K562 (cell line): ENCODE data around the gene MACROD2. TPM values are rescaled to one million over a fixed set of nuclear protein-coding genes. Genes with fewer than 3 reads are reported as not detected.

Source experiments
- ATAC-seq: fragments of 200-7000 bp; cut with Tn5 transposase; 3 replicates; pipeline ENCODE4 v1.9.1; 2020; ENCODE audit warnings: moderate library complexity
- BruUV-seq: library from RNA; stranded (reverse); fragments of 400-500 nt; replicated peaks from 2 replicates; lab custom pipeline; 2021; lab: Mats Ljungman, UMichigan
- CTCF ChIA-PET: fragments of 300-600 bp; formaldehyde crosslinking; extraction: SDS; loops from one replicate; lab custom pipeline; 2021; ENCODE audit warnings: low intra/inter-chr PET ratio; lab: Yijun Ruan, JAX
- POLR2A ChIA-PET: fragments of 300-600, 350-650 bp; sonication (Branson Sonifier 250); formaldehyde crosslinking; extraction: SDS; loops from one replicate; lab custom pipeline; 2021; ENCODE audit warnings: antibody characterized with exemption, inconsistent platforms; lab: Yijun Ruan, JAX
- DNase-seq, 4 experiments: peaks; one replicate each; pipeline versions ENCODE4 v3.0.0 to v3.0.0-alpha.2; 2011 to 2018; ENCODE audit warnings: low spot score in 3 of 4, mixed read lengths in 3 of 4; ENCODE audit errors: extremely low read depth in 1 of 4
- FAIRE-seq: peaks from 2 replicates; lab custom pipeline; 2011; peaks lifted over from hg19 to GRCh38; lab: Jason Lieb, UNC
- H2AFZ ChIP-seq: 2 replicates; pipeline ENCODE4 v1.6.0; 2011; ENCODE audit warnings: low read depth, low read length, control low read depth, inconsistent platforms
- H3K27ac ChIP-seq: fragments of 200-600 bp; 3 replicates; pipeline ENCODE4 v1.8.0; 2011; ENCODE audit warnings: low read depth, mild to moderate bottlenecking, control low read depth, inconsistent platforms, low read length, moderate library complexity, mixed read lengths; ENCODE audit errors: extremely low read depth
- H3K27me3 ChIP-seq, 2 experiments: fragments of 300-600 bp in 1 of 2; 2 replicates in 1 of 2; 3 replicates in 1 of 2; pipeline versions ENCODE4 v1.6.0 to v1.8.0; 2011; ENCODE audit warnings: inconsistent platforms in 2 of 2, low read length in 2 of 2, mild to moderate bottlenecking in 1 of 2, mixed read lengths in 1 of 2, moderate library complexity in 1 of 2; ENCODE audit not compliant: control insufficient read depth in 2 of 2, insufficient read depth in 2 of 2
- H3K36me3 ChIP-seq: fragments of 300-600 bp; 3 replicates; pipeline ENCODE4 v1.8.0; 2011; ENCODE audit warnings: mild to moderate bottlenecking, low read length, inconsistent platforms; ENCODE audit not compliant: control insufficient read depth, insufficient read depth
- H3K4me1 ChIP-seq, 2 experiments: fragments of 200-600 bp in 1 of 2; replicated peaks in 1 of 2; 2 replicates in 1 of 2; 3 replicates in 1 of 2; pipeline versions ENCODE4 v1.5.1 to v1.8.0; 2011; ENCODE audit warnings: inconsistent platforms in 2 of 2, low read length in 2 of 2, mild to moderate bottlenecking in 1 of 2, mixed read lengths in 1 of 2, moderate library complexity in 1 of 2; ENCODE audit not compliant: control insufficient read depth in 2 of 2, insufficient read depth in 2 of 2
- H3K4me2 ChIP-seq: 2 replicates; pipeline ENCODE4 v1.6.1; 2011; ENCODE audit warnings: low read length, control low read depth, inconsistent platforms, mixed read lengths; ENCODE audit not compliant: insufficient read depth
- H3K4me3 ChIP-seq: fragments of 200-600 bp; sonication (generic), shearing (Covaris generic); 2 replicates; pipeline ENCODE4 v1.5.1; 2016; ENCODE audit warnings: control low read depth, inconsistent platforms
- H3K79me2 ChIP-seq: fragments of 200-600 bp; 3 replicates; pipeline ENCODE4 v1.8.0; 2011; ENCODE audit warnings: low read length, inconsistent platforms; ENCODE audit not compliant: control insufficient read depth, insufficient read depth
- H3K9ac ChIP-seq, 2 experiments: 2 replicates each; pipeline versions ENCODE4 v1.6.0 to v1.6.1; 2011; ENCODE audit warnings: low read depth in 2 of 2, low read length in 2 of 2, control low read depth in 1 of 2, inconsistent platforms in 1 of 2, mild to moderate bottlenecking in 1 of 2, mixed read lengths in 1 of 2; ENCODE audit not compliant: insufficient read depth in 1 of 2
- H3K9me1 ChIP-seq: one replicate; pipeline ENCODE4 v1.6.0; 2011; ENCODE audit warnings: inconsistent platforms, mild to moderate bottlenecking, low read length, moderate library complexity; ENCODE audit not compliant: control insufficient read depth, insufficient read depth
- H3K9me3 ChIP-seq: replicated peaks from 2 replicates; pipeline ENCODE4 v1.5.1; 2011; ENCODE audit warnings: low read depth, low read length, inconsistent platforms; ENCODE audit not compliant: control insufficient read depth, insufficient read depth
- H4K20me1 ChIP-seq: replicated peaks from 2 replicates; pipeline ENCODE4 v1.6.1; 2011; ENCODE audit warnings: low read length, inconsistent platforms, mixed read lengths; ENCODE audit not compliant: control insufficient read depth, insufficient read depth
- ARID2 ChIP-seq: fragments of 450-650 bp; IDR thresholded peaks from 2 replicates; pipeline ENCODE4 v1.6.1; 2017; ENCODE audit warnings: antibody characterized with exemption, mild to moderate bottlenecking
- BCL6 ChIP-seq: fragments of 250-450 bp; sonication (Bioruptor Pico); IDR thresholded peaks from 2 replicates; pipeline ENCODE4 v1.4.0; 2020
- DEAF1 ChIP-seq: fragments of 450-650 bp; formaldehyde crosslinking; IDR thresholded peaks from 2 replicates; pipeline ENCODE4 v1.4.0; 2020; ENCODE audit warnings: mild to moderate bottlenecking, moderate library complexity
- EP400 ChIP-seq: fragments of 450-650 bp; IDR thresholded peaks from 2 replicates; pipeline ENCODE4 v1.6.1; 2017; ENCODE audit warnings: antibody characterized with exemption, mild to moderate bottlenecking, moderate library complexity
- HNRNPUL1 ChIP-seq: fragments of 200-400 bp; formaldehyde crosslinking; IDR thresholded peaks from 2 replicates; pipeline ENCODE4 v1.6.1; 2017; ENCODE audit warnings: low read length
- ILF3 ChIP-seq: fragments of 450-650 bp; IDR thresholded peaks from 2 replicates; pipeline ENCODE4 v1.6.1; 2018; ENCODE audit warnings: antibody characterized with exemption, mild to moderate bottlenecking, moderate library complexity, borderline replicate concordance
- LARP7 ChIP-seq: fragments of 450-650 bp; IDR thresholded peaks from 2 replicates; pipeline ENCODE4 v1.6.1; 2016
- NFATC3 ChIP-seq: fragments of 450-650 bp; IDR thresholded peaks from 2 replicates; pipeline ENCODE4 v1.6.1; 2017; ENCODE audit warnings: mild to moderate bottlenecking
- TCF7L2 ChIP-seq: fragments of 150-350 bp; IDR thresholded peaks from 2 replicates; pipeline ENCODE4 v1.6.1; 2016; ENCODE audit warnings: low read depth, mild to moderate bottlenecking, low read length, moderate library complexity
- ZNF121 ChIP-seq: sonication (generic); formaldehyde crosslinking; conservative IDR thresholded peaks from 2 replicates; pipeline ENCODE4 v1.8.0; 2022; ENCODE audit warnings: missing genetic modification reagents
- ZNF140 ChIP-seq: fragments of 250-450 bp; sonication (Bioruptor Pico); IDR thresholded peaks from 2 replicates; pipeline ENCODE4 v1.8.0; 2021; ENCODE audit warnings: moderate library complexity, mild to moderate bottlenecking, inconsistent platforms
- ZNF253 ChIP-seq: fragments of 250-450 bp; sonication (Bioruptor Pico); conservative IDR thresholded peaks from 2 replicates; pipeline ENCODE4 v1.6.1; 2021; ENCODE audit warnings: mild to moderate bottlenecking
- ZNF445 ChIP-seq: fragments of 250-450 bp; sonication (Bioruptor Pico); IDR thresholded peaks from 2 replicates; pipeline ENCODE4 v1.4.0; 2020; ENCODE audit warnings: low read depth, mild to moderate bottlenecking, moderate library complexity
- WGBS: fragments of 100-300 bp; shearing (Covaris generic); methylation state at CpG from one replicate; pipeline ENCODE4 v1.1.6; 2016; ENCODE audit warnings: low coverage, mixed read lengths; ENCODE audit not compliant: insufficient coverage; ENCODE audit errors: missing lambda C conversion rate; 5-methylcytosine and 5-hydroxymethylcytosine counted together
- in situ Hi-C: fragments of 300-500 bp; cut with MboI; formaldehyde crosslinking; loops from 4 replicates; pipeline ENCODE4 v1.15.0; 2018; ENCODE audit warnings: inconsistent platforms, mixed read lengths
- intact Hi-C: fragments of 100-400 bp; cut with micrococcal nuclease; formaldehyde crosslinking; loops from 2 replicates; pipeline ENCODE4 v1.14.2; 2022
- polyA plus RNA-seq, 8 experiments: library from polyadenylated mRNA; depleted of rRNA in 4 of 8; stranded (reverse) in 5 of 8; unstranded in 3 of 8; fragments of >200 nt; fragmentation: Nextera tagmentation in 2 of 8; fragmentation: Illumina TruSeq in 1 of 8; extraction: Ambion mirVana in 2 of 8; extraction: Trizol in 1 of 8; gene quantifications; 2 replicates each; pipeline versions ENCODE4 v1.2.1 to v1.2.3, GENCODE V29; 2011 to 2014; ENCODE audit warnings: inconsistent platforms in 1 of 8, missing spikeins in 1 of 8
- total RNA-seq, 7 experiments: library from RNA; depleted of rRNA in 6 of 7; stranded (reverse); fragments of >200 nt in 6 of 7; fragmentation: Illumina TruSeq in 2 of 7; extraction: Trizol in 2 of 7; gene quantifications; 2 replicates each; pipeline versions ENCODE4 v1.2.1 to v1.2.3, GENCODE V29; 2011 to 2021; ENCODE audit warnings: low replicate concordance in 1 of 7

The MACROD2 gene
- total and polyA plus RNA-seq, 9 of the 15 experiments (the other 6 are each of a cell fraction or from before 2014, with no cell fraction given): not detected

- ATAC-seq (no peak), DNase-seq (no peak), FAIRE-seq (no peak)
- Histone ChIP-seq H3K27me3 (no peaks in the 10 kb centered on the region), H3K79me2 (no peaks in the 10 kb centered on the region), H4K20me1 (no peaks in the 10 kb centered on the region), H3K4me1 (no peaks in the 10 kb centered on the region), H3K9ac (no peak overlapping the region), H3K4me2 (no peak overlapping the region), H3K9me1 (no peaks in the 10 kb centered on the region), H3K4me3 (no peak overlapping the region), H3K9me3 (no peaks in the 10 kb centered on the region), H3K27ac (no peak overlapping the region), H3K36me3 (no peaks in the 10 kb centered on the region), H2AFZ (no peak overlapping the region)
- CTCF ChIA-PET: no interaction called here
- intact Hi-C loops: no loop called here
- no TSS peak for BruUV-seq
- 0% methylated on average over 3 of the region's 6 CpGs for WGBS
- POLR2A ChIA-PET: no interaction called here
- TF ChIP-seq LARP7 (no peak), ZNF140 (CRISPR knock-in tag) (no peak), DEAF1 (CRISPR knock-in tag) (no peak), BCL6 (CRISPR knock-in tag) (no peak), EP400 (no peak), TCF7L2 (no peak), ILF3 (no peak), ARID2 (no peak), ZNF445 (no peak), NFATC3 (no peak), HNRNPUL1 (no peak), ZNF253 (CRISPR knock-in tag) (no peak), ZNF121 (no peak)
- in situ Hi-C loops: no loop called here
Observed at GRCh38 chr20:14632906-14633305, 637.6 kb downstream of the MACROD2 start.
